Dermis microvascular lymphatic vessel endothelial cell (primary cell): ENCODE measurements around the gene CCSER1. TPM values are rescaled to one million over a fixed set of nuclear protein-coding genes. Genes with fewer than 3 reads are reported as not detected.
"Not testable (repeated sequence)": the region's sequence is repeated elsewhere in the genome, so short reads cannot be mapped to it uniquely, and the experiment has no call there.

Source experiments
- DNase-seq, 2 donors: peaks; one replicate each; pipeline versions ENCODE4 v3.0.0 to v3.0.0-alpha.2; 2010; ENCODE audit warnings: low read depth in 2 of 2
- total RNA-seq: library from RNA; depleted of rRNA; stranded (reverse); fragments of >200 nt; gene quantifications from 2 replicates; pipeline ENCODE4 v1.2.1, GENCODE V29; 2014

The CCSER1 gene
- total RNA-seq, 1 donor from 2014 or later = 0.13 TPM

DNA sequence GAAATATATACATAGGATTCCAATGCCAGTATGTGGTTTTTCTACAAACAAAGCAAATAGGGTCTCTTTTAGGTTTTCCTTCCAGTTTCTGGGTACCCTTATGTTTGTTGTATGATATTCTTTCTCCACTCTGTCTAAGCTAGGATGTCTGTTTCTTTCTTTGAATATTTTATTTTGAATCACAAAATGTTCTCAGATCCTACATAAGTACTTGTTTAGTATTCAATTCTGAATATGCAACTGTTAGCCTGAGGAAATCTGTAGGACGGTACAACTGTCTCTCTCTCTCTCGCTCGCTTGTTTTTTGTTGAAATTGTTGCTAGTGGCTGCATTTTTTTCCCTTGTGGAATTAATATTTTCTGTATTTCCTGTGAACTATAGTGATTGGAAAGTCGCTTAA is 163.2 kb downstream of the CCSER1 start:
- no peak for DNase-seq

GRCh38 chr4:90292438-90292837 is 165.2 kb downstream of the CCSER1 start:
- no peak for DNase-seq

GRCh38 chr4:90293320-90293719 is 166.1 kb downstream of the CCSER1 start:
- peak; percentile 5 to 39 for DNase-seq

DNA sequence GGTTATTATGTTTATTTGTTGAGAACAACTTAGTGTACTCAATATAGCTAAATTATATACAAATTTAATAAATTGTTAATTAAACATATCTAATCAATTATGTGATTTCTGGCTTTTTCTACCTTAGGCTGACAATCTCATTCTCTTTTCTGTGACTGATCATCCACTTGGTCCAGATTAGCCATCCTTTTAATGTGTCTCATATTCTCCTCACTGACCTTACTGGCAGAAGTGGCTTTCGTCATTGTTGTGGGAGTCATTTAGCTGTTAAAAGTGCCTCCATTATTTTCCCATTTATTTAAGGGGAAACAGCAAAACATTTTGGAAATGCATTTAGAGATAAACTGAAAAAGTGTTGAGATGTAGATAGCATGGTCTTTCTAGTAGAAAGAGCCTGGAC is 172.2 kb downstream of the CCSER1 start:
- no peak for DNase-seq

GRCh38 chr4:90306810-90307209 is 179.6 kb downstream of the CCSER1 start:
- no peak for DNase-seq

DNA sequence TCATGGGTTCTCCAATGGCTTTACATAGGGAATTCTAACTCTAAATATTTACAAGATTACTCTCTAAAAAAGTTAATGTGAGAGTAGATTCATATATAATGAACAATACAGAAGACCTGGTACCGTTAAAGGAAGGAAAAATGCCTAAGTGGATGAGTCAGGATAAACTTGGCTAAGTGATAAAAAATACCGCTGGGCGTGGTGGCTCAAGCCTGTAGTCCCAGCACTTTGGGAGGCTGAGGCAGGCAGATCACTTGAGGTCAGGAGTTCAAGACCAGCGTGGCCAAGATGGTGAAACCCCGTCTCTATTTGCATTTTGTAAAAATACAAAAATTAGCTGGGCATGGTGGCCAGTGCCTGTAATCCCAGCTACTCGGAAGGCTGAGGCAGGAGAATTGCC is 189.9 kb downstream of the CCSER1 start:
- peak in 1 of 2 donors; percentile 47 for DNase-seq

DNA sequence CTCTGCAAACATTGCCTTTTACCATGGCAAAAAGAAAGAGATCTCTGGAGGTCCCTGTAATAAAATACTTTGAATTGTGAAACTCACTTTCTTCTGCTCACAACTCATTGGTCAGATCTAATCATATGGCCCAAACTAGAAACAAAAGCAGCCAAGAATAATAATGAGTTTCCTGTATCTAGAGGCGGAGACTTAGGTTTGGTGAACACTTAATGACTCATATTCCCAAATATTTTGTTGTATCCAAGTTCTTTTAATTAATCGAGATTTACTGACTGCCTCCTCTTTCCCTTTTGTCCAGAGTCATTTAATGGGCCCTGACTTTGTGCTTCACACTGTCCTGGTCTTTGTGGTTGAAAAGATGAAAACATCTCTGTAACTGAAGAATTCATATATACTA is 190.6 kb downstream of the CCSER1 start:
- DNase-seq = peak; percentile 73 to 82

DNA sequence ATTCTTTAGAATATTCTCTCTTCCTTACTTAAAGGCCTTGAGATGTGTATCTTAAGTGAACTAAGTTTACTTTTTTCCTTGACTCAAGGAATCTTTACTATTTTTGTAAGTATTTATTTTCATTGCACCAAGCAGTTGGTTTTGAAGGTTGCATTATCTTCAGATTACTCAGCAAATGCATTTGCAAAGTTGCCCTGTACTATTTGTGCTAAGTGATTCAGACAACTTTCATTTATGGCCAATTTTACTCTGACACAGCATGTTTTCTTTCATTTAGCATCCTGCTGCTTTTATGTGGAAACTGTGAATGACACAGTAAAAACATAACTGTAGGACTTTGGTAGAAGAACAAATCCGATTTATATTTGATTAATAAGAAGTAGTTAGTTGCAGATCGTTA is 191.0 kb downstream of the CCSER1 start:
- DNase-seq = peak; percentile 57 to 59

DNA sequence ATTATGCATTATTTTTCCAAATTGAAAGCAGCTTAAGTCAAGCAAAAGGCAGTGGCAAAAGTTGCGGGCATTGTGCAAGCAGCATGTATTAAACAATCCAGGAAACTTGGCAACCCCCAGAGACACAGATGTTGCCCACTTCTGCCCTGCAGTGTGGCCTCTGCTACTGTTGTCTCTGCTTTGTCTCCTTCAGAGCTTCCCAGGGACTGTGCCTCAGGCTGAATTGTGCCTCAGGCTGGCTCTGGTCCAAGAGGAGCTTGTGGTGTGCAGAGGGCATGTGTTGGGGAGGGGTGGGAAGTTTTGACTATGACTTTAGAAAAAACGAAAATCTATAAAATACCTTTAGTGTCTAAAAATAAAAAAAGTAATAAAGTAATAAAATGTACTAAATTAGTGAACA is 201.4 kb downstream of the CCSER1 start:
- peak in 1 of 2 donors; percentile 1 for DNase-seq

DNA sequence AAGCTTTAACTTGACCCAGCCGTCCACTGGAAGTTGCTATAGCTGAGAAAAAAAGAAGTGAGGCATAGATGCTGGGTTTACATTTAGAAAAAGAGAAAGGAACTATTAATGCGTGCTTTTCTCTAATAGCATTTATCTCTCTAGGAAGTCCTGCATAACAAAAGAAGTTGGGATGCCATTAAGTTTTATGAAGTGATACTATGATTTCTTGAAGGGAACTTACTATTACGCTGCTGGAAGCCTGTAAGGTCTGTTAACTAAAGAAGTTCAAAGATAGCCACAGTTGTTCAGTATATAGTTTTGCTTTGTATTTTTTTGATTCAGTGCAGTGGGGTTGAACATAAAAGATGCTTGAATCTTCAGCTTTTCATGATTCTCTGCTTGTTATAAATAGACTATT is 203.4 kb downstream of the CCSER1 start:
- no peak for DNase-seq

- no peak for DNase-seq
These were observed 218.5 kb downstream of the CCSER1 start for GRCh38 chr4:90345549-90346215.

DNA sequence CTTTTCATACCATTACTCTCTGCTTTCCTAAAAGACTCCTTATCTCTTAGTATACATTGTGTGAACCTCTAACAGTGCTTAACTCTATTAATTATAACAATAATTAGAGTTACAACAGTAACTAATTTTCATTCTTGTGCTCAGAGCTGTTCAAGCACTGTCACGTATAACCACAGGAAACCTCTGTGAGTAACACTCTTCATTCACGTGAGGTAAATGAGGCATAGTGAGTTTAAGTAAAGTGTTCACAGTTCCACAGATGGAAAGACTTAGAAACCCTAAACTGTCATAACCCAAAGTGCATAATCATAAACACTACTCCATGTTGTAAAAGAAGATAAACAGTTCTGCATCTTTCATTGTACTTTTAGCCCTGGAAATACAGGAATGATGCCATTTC is 222.4 kb downstream of the CCSER1 start:
- no peak for DNase-seq

DNA sequence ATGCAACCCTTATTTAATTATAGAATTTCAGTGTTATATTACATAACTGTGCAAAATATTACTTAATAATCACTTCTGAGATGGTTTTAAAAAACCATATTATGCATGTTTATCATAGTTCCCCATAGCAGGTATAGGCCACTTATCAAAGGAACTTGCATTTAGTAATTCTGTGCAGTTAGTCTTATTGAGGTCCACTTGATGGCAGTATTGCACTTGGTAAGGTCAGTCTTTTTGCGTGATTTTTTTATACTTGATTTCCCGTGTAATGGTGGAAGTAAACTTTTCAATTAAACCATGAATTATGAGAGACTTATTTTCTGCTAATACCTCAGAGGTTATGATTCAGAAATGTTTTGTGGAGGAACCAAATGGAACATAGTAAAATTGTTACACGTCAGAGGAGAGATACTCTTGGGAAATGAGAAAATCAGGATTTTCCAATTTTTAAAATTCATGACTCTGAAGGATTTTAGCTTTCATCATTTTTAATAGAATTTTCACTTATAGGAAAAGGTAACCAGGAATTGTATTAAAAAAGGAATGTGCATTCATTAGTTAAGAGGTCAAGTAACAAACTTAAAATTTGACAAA is 230.0 kb downstream of the CCSER1 start:
- DNase-seq = peak; percentile 52 to 67

GRCh38 chr4:90375081-90375480 is 247.9 kb downstream of the CCSER1 start:
- DNase-seq = no peak

DNA sequence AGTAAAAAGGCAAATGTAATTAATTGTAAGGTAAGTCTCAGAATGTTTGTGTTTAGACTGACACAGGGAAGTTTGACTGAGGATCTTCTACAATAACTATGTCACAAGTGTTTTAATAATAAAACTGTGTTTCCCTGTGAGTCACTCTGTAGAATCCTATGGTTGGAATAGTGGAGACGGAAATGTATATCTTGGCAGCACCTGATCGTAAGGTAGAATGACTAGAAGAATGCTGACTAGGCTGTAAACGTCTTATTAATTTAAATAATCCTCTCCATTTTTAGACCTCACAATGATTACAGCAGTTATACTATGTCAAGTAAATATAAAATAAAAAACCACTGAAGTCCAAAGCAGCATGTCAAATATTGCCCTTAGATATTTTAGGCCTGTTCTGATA is 266.0 kb downstream of the CCSER1 start:
- no peak for DNase-seq

DNA sequence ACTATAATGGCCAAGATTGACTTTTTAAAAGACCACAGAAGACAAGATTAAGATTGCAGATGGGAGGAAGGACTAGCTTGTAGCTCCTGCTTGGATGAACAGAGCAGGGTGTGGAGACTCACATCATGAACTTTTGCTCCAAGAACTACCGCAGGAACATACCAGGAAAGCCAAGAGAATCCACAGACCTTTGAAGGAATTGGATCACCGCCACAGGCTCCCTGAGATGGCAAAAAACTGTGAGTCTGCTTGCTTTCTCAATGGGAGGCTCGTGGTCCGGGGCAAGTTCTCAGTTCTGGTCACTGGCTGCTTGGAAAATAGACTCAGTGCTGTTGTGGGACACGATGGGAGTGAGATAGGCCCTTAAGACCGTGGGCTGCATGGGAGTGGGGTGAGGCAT is 276.6 kb downstream of the CCSER1 start:
- no peak for DNase-seq

DNA sequence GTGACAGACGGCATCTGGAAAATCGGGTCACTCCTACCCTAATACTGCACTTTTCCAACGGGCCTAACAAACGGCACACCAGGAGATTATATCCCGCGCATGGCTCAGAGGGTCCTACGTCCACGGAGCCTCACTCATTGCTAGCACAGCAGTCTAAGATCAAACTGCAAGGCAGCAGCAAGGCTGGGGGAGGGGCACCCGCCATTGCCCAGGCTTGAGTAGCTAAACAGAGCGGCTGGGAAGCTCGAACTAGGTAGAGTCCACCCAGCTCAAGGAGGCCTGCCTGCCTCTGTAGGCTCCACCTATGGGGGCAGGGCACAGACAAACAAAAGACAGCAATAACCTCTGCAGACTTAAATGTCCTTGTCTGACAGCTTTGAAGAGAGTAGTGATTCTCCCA is 280.7 kb downstream of the CCSER1 start:
- not testable (repeated sequence) for DNase-seq

- not testable (repeated sequence) for DNase-seq
These were observed 285.6 kb downstream of the CCSER1 start for GRCh38 chr4:90412786-90413185.

- DNase-seq = no peak
These were observed 287.9 kb downstream of the CCSER1 start for GRCh38 chr4:90415116-90415515.

GRCh38 chr4:90419124-90419711 is 292.0 kb downstream of the CCSER1 start:
- peak; percentile 38 to 46 for DNase-seq

DNA sequence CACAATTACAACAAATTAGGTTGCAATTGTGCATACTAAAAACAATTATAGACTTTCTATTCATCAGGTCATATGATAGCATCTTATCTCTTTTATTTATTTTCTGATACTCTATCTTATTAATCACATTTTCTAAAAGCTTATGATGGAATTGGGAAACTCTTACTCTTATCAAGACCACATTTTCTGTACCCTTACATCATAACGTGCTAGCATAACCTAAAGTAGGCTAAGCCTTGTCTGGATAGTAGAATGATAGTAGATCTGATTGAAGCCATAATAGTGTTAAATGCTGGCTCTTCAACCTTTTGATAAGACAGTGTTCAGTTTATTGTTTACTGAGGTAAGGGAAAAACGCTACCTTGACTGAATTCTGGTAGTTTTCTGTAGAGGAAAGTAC is 294.0 kb downstream of the CCSER1 start:
- no peak for DNase-seq

- no peak for DNase-seq
These were observed 298.7 kb downstream of the CCSER1 start for GRCh38 chr4:90425893-90426292.

- DNase-seq = no peak
These were observed 311.3 kb downstream of the CCSER1 start for GRCh38 chr4:90438522-90438921.
